Activated CD4-positive, alpha-beta T cell treated with anti-CD3 and anti-CD28 coated beads, Interleukin-2, Interleukin-4, amounts not matched to agents 100 ng/mL and 50 ng/mL, durations not matched to agents 16 hours and 8 hours (primary cell): ENCODE data around the gene FAM111B.

ENCODE experiments used
- DNase-seq: peaks from one replicate; pipeline ENCODE4 v3.0.0-alpha.2; 2020; ENCODE audit warnings: low spot score

FAM111B gene

DNA sequence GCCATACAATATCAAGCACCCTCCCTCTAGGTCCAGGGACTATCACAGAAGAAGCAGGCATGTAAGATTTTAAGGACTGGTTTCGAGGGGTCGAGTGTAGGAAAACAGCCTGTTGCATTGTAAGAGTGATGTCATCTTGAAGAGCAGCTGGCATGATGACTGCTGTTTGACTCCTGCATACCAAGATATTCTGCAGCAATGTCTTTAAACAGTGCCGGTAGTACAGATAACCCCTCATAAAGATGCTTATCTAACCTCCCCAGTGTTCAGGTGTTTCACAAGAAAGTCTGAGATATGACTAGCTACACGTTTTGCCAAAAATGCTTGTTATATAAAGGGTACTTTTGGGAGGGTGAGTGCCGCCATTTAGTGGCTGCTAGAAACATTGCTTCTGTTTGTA, 47.6 kb downstream of the FAM111B start:
- no peak for DNase-seq

DNA sequence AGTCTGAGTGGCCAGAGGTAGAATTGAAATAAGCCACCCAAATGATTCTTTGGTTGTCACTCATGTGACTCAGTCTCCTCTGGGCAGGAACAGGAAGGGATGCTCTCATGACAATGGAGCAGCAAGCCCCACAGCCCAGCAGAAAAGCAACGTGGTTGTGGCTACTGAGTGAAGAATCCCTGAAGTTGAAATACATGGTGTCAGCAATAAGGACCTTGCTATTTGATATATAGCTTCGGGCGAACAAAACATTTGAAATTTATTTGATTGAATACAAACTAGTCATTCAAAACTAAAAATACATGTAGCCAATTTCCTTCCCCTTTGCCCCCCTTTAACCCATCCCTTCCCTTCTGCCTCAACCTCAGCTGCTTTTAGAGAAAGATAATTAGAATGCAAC, 50.4 kb downstream of the FAM111B start:
- DNase-seq = no peak

GRCh38 chr11:59158206-59159068, 51.4 kb downstream of the FAM111B start:
- DNase-seq = peak; percentile 75

GRCh38 chr11:59164028-59164427, 57.0 kb downstream of the FAM111B start:
- no peak for DNase-seq

GRCh38 chr11:59171508-59172322, 64.7 kb downstream of the FAM111B start, which contains the start of gene DTX4:
TSS of gene DTX4 (plus strand) at chr11:59172132. CDS start at chr11:59172596, 464 bp downstream.
- peak; percentile 92 for DNase-seq

- DNase-seq = no peak
Observed at GRCh38 chr11:59172345-59173079, 65.5 kb downstream of the FAM111B start.

DNA sequence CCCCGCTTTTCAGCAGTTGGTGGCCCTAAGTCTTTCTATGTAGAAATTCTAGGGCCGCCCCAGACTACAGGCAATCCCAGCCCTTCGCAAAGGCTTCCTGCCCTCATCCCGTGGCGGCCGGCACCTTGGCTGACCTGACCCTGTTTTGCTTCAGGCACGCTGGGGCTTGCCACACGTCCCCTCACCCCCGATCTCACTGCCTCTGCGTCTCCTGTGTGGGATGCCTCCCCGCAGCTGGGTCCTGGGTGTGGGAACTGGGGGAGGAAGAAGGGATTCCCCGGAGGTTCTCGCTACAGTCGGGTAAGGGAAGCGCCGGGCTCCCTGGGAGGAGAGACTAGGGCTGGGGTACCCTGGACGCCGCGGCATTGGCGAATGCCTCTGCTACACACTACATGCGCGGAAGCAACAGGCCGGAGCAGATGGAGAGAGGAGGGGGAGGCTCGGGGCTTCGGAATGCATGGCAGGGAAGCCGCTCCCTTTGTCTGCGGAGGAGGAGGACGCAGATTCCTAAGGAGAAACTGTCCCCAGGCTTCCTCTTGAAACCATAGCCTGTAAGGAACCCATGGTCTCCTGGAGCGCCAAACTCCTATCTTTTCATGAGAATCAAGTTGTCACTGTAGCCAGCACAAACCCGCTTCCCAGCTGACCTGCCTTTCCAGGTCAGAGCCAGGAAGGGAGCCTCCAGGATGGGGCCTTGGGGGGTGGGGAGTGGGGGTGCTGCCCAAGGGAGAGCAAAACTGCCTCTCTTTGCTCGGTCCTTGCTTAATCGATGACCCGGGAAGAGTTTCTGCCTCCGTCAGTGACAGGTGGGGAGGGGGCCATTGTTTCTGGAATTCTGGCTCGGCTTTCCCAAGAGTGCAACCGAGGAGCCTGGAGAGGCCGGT, 66.3 kb downstream of the FAM111B start:
- no peak for DNase-seq

DNA sequence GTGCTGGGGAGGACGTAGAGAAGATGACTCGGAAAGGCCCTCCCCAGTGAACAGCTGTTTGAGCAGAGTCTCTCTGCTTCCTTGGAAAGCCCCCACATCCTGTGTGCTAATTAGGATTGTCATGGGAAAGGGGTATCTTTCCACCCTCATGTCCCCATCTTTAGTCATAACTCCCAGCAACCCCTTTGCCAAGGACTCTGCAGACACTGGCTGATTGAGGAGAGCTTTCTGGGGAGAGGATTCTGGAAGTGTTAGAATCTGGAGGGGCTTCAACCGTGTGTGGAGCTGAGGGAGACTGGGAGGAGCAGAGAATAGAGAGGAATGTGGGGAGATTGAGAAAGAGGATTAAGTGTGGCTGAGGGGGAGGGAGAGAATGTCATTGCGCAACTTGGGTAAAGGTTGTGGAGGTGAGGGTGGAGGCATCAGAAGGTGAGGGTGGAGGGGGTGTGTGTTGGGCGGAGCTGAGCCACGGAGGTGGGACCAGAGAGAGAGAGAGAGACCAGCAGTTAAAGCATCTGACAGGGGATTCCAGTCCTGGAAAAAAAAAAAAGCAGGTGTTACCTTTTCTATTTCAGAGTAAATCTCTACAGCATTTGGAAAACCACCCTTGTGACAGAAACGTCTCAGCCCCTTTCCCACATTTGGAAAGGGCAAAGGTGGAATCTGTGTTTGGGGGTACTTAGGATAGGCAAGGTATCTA, 67.1 kb downstream of the FAM111B start:
- no peak for DNase-seq

DNA sequence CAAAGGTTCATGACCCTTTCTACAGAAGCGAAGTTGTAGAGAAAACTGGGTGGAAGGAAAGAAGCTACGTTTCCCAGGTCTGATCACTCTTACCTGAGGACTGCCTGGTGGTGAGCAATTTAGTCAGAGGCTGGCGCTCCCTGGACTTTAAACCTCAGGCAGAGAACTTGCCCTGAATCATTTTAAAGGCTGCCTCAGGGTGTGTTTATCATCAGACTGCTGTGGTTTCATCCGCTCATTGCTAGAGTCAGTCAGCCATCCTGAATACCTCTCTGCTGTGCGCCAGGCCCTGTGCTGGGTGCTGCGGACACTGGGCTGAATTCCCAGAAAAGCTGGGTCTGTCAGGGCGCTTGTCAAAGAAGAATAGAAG, 67.6 kb downstream of the FAM111B start:
- no peak for DNase-seq

DNA sequence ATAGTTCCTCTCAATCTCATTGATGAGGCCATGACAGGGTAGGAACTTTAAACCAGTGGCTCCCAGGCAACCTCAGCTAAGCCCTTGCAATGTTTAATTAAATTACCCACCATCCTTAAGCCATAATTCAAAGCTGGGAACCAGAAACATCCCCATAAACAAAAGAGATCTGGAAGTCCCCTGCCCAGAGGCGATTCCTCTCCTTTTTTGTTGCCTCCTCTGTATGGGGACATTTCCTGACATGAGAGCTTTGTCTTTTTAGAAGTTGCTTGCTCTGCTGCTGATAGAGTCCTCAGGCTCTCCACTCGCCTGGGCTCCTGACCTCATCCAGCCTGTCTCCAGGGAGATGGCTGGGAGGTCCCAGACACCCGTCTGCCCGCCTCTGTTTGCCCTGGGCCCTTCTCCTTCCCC, 68.1 kb downstream of the FAM111B start:
- no peak for DNase-seq

DNA sequence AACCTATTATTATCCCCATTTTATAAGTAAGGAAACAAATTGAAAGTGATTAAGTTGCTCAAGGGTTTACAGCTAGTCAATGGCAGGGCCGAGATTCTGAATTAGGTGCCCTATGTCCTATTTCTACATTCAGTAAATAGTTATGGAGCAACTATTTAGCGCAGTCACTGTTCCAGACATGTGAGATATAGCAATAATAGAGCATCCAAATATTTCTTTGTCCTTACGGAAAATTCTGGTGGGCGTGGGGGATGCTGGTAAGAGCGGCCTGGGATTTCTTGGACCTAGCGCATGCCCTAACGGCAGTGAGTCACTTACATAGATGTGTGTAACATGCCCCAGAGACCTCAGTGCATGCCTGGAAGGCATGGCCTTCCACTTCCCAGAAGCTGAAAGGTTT, 69.3 kb downstream of the FAM111B start:
- DNase-seq = no peak
